ENCODE measurements around the gene PSMB7.

PSMB7 gene

DNA sequence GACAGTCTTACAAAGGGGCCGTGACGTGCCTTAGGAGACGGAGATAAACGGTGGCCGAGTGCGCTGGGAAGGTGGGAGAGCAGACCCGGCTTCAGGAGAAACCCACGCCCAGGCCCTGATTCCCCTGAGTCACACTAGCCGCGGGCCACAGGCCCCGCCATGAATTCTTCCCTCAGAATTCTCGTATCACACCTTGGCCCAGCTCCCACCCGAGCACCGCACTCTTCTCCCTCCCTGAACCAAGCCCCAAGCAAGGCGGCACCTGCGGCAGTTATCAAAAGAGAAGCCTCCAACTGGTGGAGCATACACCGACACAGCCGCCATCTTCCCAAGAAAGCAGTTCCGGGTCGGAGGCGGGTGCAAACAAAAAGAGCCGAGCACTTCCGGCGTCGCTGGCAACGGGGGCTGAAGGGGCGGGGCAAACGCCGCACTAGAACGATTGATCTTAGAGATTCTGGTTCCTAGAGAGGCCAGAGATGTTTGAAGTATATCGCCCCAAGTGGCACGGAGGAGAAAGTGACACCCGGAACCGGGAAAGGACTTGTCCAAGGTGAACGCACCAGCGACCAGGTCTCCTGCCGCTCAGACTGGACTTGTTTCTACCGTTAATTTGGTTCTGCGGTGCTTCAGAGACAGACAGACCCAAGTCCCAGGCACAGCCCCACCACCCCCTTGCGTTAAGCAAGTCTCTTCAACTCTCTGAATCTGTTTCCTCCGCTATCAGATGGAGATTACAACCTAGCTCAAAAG lies at the start of gene PSMB7:
TSS of gene PSMB7 (minus strand) at position 341 of the 750 bp plus-strand sequence. CDS start at position 324, 17 bp downstream.
- Mint-ChIP-seq H3K27ac (peak within 1 kb of the TSS; percentile 90), H3K36me3 (peaks cover 26% of the 10 kb centered on the region), H3K27me3 (no peaks in the 10 kb centered on the region), H3K4me3 (peak within 1 kb of the TSS; percentile 95), H3K4me1 (peaks cover 39% of the 10 kb centered on the region), H3K9me3 (peaks cover 4% of the 10 kb centered on the region)
- ATAC-seq: peak; percentile 97

DNA sequence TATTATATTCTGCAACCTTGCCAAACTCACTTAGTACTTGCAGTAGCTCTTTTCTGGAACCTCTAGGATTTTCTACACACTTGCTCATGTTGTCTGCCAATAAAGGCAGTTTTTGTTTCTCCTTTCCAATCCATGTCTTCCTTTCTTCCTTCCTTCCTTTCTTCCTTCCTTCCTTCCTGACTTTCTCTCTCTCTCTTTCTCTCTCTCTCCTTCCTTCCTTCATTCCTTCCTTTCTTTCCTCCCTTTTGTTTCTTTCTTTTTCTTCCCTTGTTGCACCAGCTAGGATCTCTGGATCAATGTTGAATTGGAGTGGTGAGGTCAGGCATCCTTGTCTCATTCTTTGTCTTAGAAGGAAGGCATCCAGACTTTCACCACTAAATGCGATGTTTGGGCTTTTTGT lies 47.5 kb upstream of the PSMB7 start:
- H3K9me3 Mint-ChIP-seq: peaks cover 10% of the 10 kb centered on the region
- no peak overlapping the region for H3K4me3 Mint-ChIP-seq
- no peak overlapping the region for H3K27ac Mint-ChIP-seq
- no peak for ATAC-seq
- no peaks in the 10 kb centered on the region for H3K4me1 Mint-ChIP-seq
- peaks cover 13% of the 10 kb centered on the region for H3K27me3 Mint-ChIP-seq
- H3K36me3 Mint-ChIP-seq: no peaks in the 10 kb centered on the region

- no peak overlapping the region for H3K4me3 Mint-ChIP-seq
- no peak for ATAC-seq
- H3K36me3 Mint-ChIP-seq: no peaks in the 10 kb centered on the region
- H3K9me3 Mint-ChIP-seq: peaks cover 9% of the 10 kb centered on the region
- peaks cover 10% of the 10 kb centered on the region for H3K27me3 Mint-ChIP-seq
- no peak overlapping the region for H3K27ac Mint-ChIP-seq
- no peaks in the 10 kb centered on the region for H3K4me1 Mint-ChIP-seq
Measured at GRCh38 chr9:124458441-124458840, 43.2 kb upstream of the PSMB7 start.

GRCh38 chr9:124457887-124458431 lies 42.7 kb upstream of the PSMB7 start:
- Mint-ChIP-seq H3K4me1 (no peaks in the 10 kb centered on the region), H3K4me3 (no peak overlapping the region), H3K36me3 (no peaks in the 10 kb centered on the region), H3K9me3 (peaks cover 7% of the 10 kb centered on the region), H3K27ac (no peak overlapping the region), H3K27me3 (peaks cover 10% of the 10 kb centered on the region)
- ATAC-seq: no peak

- peaks cover 15% of the 10 kb centered on the region for H3K27me3 Mint-ChIP-seq
- no peaks in the 10 kb centered on the region for H3K4me1 Mint-ChIP-seq
- ATAC-seq: no peak
- peaks cover 3% of the 10 kb centered on the region for H3K9me3 Mint-ChIP-seq
- H3K36me3 Mint-ChIP-seq: no peaks in the 10 kb centered on the region
- no peak overlapping the region for H3K4me3 Mint-ChIP-seq
- H3K27ac Mint-ChIP-seq: no peak overlapping the region
Measured at GRCh38 chr9:124457079-124457886, 42.0 kb upstream of the PSMB7 start.

GRCh38 chr9:124456341-124457078 lies 41.3 kb upstream of the PSMB7 start:
- H3K27ac Mint-ChIP-seq: no peak overlapping the region
- H3K27me3 Mint-ChIP-seq: peaks cover 23% of the 10 kb centered on the region
- no peaks in the 10 kb centered on the region for H3K36me3 Mint-ChIP-seq
- no peak overlapping the region for H3K4me3 Mint-ChIP-seq
- H3K4me1 Mint-ChIP-seq: no peaks in the 10 kb centered on the region
- ATAC-seq: no peak
- peaks cover 3% of the 10 kb centered on the region for H3K9me3 Mint-ChIP-seq

- no peak overlapping the region for H3K27ac Mint-ChIP-seq
- no peak for ATAC-seq
- H3K9me3 Mint-ChIP-seq: peaks cover 3% of the 10 kb centered on the region
- no peak overlapping the region for H3K4me3 Mint-ChIP-seq
- peaks cover 30% of the 10 kb centered on the region for H3K27me3 Mint-ChIP-seq
- H3K36me3 Mint-ChIP-seq: no peaks in the 10 kb centered on the region
- H3K4me1 Mint-ChIP-seq: peaks cover 2% of the 10 kb centered on the region
Measured at GRCh38 chr9:124455820-124456219, 40.6 kb upstream of the PSMB7 start.

DNA sequence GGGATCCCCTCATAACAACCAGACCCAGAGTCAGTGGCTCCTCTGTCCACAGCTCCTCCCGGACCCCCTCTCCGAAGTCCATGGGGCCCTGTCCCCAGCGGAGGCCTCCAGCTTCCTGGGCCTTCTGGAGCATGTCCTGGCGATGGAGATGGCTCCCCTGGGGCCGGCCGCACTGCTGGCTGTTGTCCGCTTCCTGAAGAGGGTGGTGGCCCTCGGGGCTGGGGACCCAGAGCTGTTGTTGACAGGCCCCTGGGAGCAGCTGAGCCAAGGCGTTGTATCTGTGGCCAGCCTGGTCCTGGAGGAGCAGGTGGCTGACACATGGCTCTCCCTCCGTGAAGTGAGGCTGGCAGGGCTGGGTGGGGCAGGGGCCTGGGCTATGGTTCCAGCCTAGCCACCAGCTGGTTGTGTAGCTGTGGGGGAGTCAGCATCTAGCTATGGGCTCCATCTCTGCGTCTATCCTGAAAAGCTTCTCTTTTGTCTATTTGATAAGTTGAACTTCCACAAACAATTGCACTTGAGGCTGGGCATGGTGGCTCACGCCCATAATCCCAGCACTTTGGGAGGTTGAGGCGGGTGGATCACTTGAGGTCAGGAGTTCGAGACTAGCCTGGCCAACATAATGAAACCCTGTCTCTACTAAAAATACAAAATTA lies 39.7 kb upstream of the PSMB7 start:
- Mint-ChIP-seq H3K27me3 (peaks cover 39% of the 10 kb centered on the region), H3K9me3 (no peaks in the 10 kb centered on the region), H3K4me3 (no peak overlapping the region), H3K36me3 (no peaks in the 10 kb centered on the region), H3K4me1 (peaks cover 9% of the 10 kb centered on the region), H3K27ac (no peak overlapping the region)
- no peak for ATAC-seq

- ATAC-seq: no peak
- no peak overlapping the region for H3K27ac Mint-ChIP-seq
- no peak overlapping the region for H3K4me3 Mint-ChIP-seq
- H3K36me3 Mint-ChIP-seq: no peaks in the 10 kb centered on the region
- no peaks in the 10 kb centered on the region for H3K9me3 Mint-ChIP-seq
- H3K27me3 Mint-ChIP-seq: peaks cover 45% of the 10 kb centered on the region
- H3K4me1 Mint-ChIP-seq: peaks cover 9% of the 10 kb centered on the region
Measured at GRCh38 chr9:124454296-124454695, 39.1 kb upstream of the PSMB7 start.

DNA sequence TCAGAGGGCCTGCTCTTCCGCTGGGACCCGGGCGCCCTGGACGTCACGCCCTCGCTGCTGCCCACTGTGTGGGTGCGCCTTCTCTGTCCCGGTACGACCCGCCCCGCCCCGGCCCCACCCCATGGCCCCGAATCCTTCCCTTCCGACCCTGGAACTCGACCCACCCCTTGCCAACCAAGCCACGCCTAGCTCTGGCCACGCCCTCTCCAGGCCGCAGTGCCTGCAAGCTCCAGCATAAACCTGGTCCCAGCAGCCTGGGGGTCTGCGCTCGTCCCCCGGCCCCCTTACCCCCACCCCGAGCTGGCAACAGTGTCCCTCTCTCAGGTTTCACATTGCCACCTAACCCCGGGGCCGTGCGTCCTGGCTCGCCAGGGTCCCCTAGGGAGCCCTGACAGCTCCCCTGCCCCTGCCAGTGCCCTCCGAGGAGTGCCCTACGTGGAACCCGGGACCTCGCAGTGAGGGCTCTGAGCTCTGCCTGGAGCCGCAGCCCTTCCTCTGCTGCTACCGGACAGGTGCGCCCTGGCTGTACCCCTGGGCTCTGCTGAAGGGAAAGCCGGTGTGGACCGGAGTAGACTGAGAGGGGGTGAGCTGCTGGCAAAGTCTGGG lies 38.4 kb upstream of the PSMB7 start:
- Mint-ChIP-seq H3K27ac (no peak overlapping the region), H3K36me3 (no peaks in the 10 kb centered on the region), H3K9me3 (no peaks in the 10 kb centered on the region), H3K4me1 (peaks cover 9% of the 10 kb centered on the region), H3K27me3 (peaks cover 51% of the 10 kb centered on the region), H3K4me3 (no peak overlapping the region)
- ATAC-seq: no peak

DNA sequence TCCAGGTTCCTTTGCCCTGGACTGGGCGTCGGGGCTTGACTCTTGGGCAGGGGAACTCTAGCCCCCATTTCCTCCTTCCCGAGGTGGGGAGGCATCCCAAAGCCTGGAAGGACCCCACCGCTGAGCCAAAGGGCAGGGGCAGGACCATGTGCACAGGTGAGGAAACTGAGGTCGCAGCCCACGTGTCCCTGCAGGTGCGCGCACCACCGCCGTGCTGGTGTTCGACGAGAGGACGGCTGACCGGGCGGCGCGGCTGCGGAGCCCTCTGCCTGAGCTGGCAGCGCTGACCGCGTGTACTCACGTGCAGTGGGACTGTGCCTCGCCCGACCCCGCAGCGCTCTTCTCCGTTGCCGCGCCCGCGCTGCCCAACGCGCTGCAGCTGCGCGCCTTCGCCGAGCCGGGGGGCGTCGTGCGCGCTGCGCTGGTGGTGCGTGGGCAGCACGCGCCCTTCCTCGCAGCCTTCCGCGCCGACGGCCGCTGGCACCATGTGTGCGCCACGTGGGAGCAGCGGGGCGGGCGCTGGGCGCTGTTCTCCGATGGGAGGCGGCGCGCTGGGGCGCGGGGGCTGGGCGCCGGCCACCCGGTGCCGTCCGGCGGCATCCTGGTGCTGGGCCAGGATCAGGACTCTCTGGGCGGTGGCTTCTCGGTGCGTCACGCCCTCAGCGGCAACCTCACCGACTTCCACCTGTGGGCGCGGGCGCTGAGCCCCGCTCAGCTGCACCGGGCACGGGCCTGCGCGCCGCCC lies 37.8 kb upstream of the PSMB7 start:
- ATAC-seq: no peak
- Mint-ChIP-seq H3K4me3 (no peak overlapping the region), H3K27me3 (peaks cover 58% of the 10 kb centered on the region), H3K4me1 (peaks cover 9% of the 10 kb centered on the region), H3K27ac (no peak overlapping the region), H3K9me3 (no peaks in the 10 kb centered on the region), H3K36me3 (no peaks in the 10 kb centered on the region)

DNA sequence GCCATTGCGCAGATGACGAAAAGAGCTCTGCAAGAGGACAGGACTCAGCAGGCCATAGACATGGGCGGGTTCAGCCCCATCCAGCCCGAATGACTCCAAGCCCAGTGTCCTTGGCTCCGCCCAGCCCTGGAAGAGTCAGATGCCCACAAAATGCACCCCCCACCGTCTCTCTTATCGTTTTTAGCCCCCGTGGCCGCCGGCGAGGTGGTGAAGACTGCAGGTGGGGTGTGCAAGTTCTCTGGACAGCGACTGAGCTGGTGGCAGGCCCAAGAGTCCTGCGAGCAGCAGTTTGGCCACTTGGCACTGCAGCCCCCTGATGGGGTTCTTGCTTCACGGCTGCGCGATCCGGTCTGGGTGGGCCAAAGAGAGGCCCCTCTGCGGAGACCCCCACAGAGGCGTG lies 37.1 kb upstream of the PSMB7 start:
- no peak for ATAC-seq
- H3K27ac Mint-ChIP-seq: no peak overlapping the region
- peaks cover 9% of the 10 kb centered on the region for H3K4me1 Mint-ChIP-seq
- no peaks in the 10 kb centered on the region for H3K36me3 Mint-ChIP-seq
- H3K27me3 Mint-ChIP-seq: peaks cover 65% of the 10 kb centered on the region
- no peak overlapping the region for H3K4me3 Mint-ChIP-seq
- H3K9me3 Mint-ChIP-seq: no peaks in the 10 kb centered on the region

DNA sequence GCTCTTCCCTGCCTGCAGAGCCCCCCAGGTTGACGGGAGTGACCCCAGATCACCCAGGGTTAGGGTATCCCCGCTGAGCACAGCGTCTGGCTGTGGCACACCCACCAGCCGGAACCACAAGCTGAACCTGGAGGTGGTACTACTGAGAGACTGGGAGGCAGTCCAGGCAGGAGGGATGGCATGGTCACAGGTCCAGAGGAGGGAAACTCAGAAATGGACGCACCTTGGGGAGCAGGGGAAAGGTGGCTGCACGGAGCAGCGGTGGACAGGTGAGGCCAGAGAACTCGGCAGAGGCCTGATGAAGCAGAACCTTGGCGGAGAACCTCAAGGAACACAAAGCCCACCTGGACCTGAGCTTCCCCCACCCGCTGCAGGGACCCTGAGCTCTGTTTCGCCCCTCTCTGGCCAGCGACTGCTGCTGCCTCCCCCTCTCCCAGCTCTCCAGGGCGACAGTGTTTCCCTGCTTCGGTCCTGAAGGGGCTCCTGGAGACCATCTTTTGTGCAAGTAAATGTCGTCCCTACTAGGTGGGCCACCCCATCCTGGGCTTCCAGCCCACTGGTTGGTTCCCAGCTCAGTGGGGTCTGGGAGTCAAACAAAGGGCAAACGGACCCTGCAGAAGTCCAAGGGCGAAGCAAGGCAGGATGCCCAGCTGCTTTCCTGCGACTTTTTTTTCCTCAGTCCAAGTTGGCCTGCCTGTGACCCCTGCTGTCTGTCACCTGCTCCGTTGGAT lies 35.9 kb upstream of the PSMB7 start:
- no peak overlapping the region for H3K4me3 Mint-ChIP-seq
- no peaks in the 10 kb centered on the region for H3K36me3 Mint-ChIP-seq
- H3K27ac Mint-ChIP-seq: no peak overlapping the region

More for the DNA sequence above, 35.9 kb upstream of the PSMB7 start:
- Mint-ChIP-seq H3K4me1 (peaks cover 9% of the 10 kb centered on the region), H3K9me3 (no peaks in the 10 kb centered on the region), H3K27me3 (peaks cover 77% of the 10 kb centered on the region)
- ATAC-seq: no peak

All from stimulated activated memory B cell treated with anti-CD40 and anti-IgM and Interleukin-4, amounts not matched to agents 10 μg/mL and 1 μg/mL and 100 μg/mL, for 72 hours (primary cell).